A549 (cell line): ENCODE data around the gene BPIFB2.

Experiments used
- CTCF ChIP-seq: fragments of >200 bp; sonication (Bioruptor Twin); formaldehyde crosslinking; IDR thresholded peaks from 3 replicates; pipeline ENCODE4 v1.5.1; 2016
- JUN ChIP-seq, 2 experiments: fragments of >200 bp; sonication (Bioruptor Twin); formaldehyde crosslinking; IDR thresholded peaks; 2 replicates in 1 of 2; 3 replicates in 1 of 2; pipeline ENCODE4 v1.6.1; 2016 to 2017
- KDM1A ChIP-seq: fragments of 200-600 bp; sonication (generic); IDR thresholded peaks from 2 replicates; pipeline ENCODE4 v1.6.1; 2016; ENCODE audit warnings: low read depth, mild to moderate bottlenecking
- NFE2L2 ChIP-seq: fragments of 150-350 bp; conservative IDR thresholded peaks from 2 replicates; pipeline ENCODE4 v1.6.1; 2014; ENCODE audit warnings: low read length
- NR3C1 ChIP-seq: fragments of >200 bp; sonication (Bioruptor Twin); formaldehyde crosslinking; IDR thresholded peaks from 3 replicates; pipeline ENCODE4 v1.6.1; 2017
- PHF8 ChIP-seq: fragments of 200-600 bp; sonication (generic); IDR thresholded peaks from 2 replicates; pipeline ENCODE4 v1.6.1; 2016; ENCODE audit warnings: low read depth, mild to moderate bottlenecking, antibody characterized with exemption, moderate library complexity, borderline replicate concordance
- POLR2A ChIP-seq: IDR thresholded peaks from 2 replicates; pipeline ENCODE4 v1.6.1; 2012; ENCODE audit warnings: mild to moderate bottlenecking, low read length
- POLR2AphosphoS2 ChIP-seq: conservative IDR thresholded peaks from 2 replicates; pipeline ENCODE4 v1.6.1; 2012; ENCODE audit warnings: low read length, improper control_type of control experiment, inconsistent platforms
- RARB ChIP-seq: fragments of 250-450 bp; sonication (Bioruptor Pico); IDR thresholded peaks from 2 replicates; pipeline ENCODE4 v1.8.0; 2021; ENCODE audit warnings: mild to moderate bottlenecking, moderate library complexity
- REST ChIP-seq: fragments of 200-600 bp; sonication (generic); IDR thresholded peaks from 2 replicates; pipeline ENCODE4 v1.6.1; 2016; ENCODE audit warnings: antibody characterized with exemption, mild to moderate bottlenecking, moderate library complexity
- ZFP36 ChIP-seq: fragments of 450-650 bp; IDR thresholded peaks from 2 replicates; pipeline ENCODE4 v1.6.1; 2014; ENCODE audit warnings: borderline replicate concordance; ENCODE audit not compliant: partially characterized antibody

GRCh38 chr20:33014336-33015113, 7.0 kb downstream of the BPIFB2 start:
- no peak for TF ChIP-seq CTCF
- TF ChIP-seq RARB (CRISPR knock-in tag): no peak
- TF ChIP-seq POLR2A: no peak
- no peak for TF ChIP-seq PHF8
- no peak for TF ChIP-seq JUN (IDR thresholded peaks at IDR 0.05)
- TF ChIP-seq POLR2AphosphoS2: no peak
- no peak for TF ChIP-seq KDM1A
- TF ChIP-seq NR3C1: no peak
- TF ChIP-seq ZFP36: no peak
- TF ChIP-seq NFE2L2: no peak
- no peak for TF ChIP-seq REST
